MG63 (cell line): ENCODE results near the gene RAB39A. TPM values are rescaled to one million over a fixed set of nuclear protein-coding genes. Genes with fewer than 3 reads are reported as not detected.

ENCODE experiments used
- DNase-seq: peaks from one replicate; pipeline ENCODE4 v3.0.0-alpha.2; 2020
- H3K27me3 ChIP-seq: fragments of 250-450 bp; sonication (Bioruptor Pico); 2 replicates; pipeline ENCODE4 v1.5.1; 2020; ENCODE audit warnings: mild to moderate bottlenecking, moderate library complexity
- H3K36me3 ChIP-seq: fragments of 250-450 bp; sonication (Bioruptor Pico); 2 replicates; pipeline ENCODE4 v1.5.1; 2020; ENCODE audit warnings: mild to moderate bottlenecking, moderate library complexity
- H3K4me3 ChIP-seq: fragments of 250-450 bp; sonication (Bioruptor Pico); 2 replicates; pipeline ENCODE4 v1.5.1; 2020; ENCODE audit warnings: mild to moderate bottlenecking, moderate library complexity
- H3K9me3 ChIP-seq: fragments of 250-450 bp; sonication (Bioruptor Pico); 2 replicates; pipeline ENCODE4 v1.5.1; 2020; ENCODE audit warnings: mild to moderate bottlenecking, moderate library complexity
- total RNA-seq: library from RNA; depleted of rRNA; stranded (reverse); fragments of >200 nt; shearing (Covaris generic); gene quantifications from 2 replicates; pipeline ENCODE4 v1.2.3, GENCODE V29; 2014; ENCODE audit warnings: low replicate concordance; rRNA removed

The RAB39A gene
- total RNA-seq, 1 experiment from 2014 or later: 0.13 TPM

- Histone ChIP-seq H3K4me3 (no peak overlapping the region), H3K27me3 (no peaks in the 10 kb centered on the region), H3K36me3 (no peaks in the 10 kb centered on the region), H3K9me3 (no peaks in the 10 kb centered on the region)
- no peak for DNase-seq
Measured at GRCh38 chr11:108003623-108004022, 75.4 kb downstream of the RAB39A start.

- DNase-seq: no peak
- peaks cover 16% of the 10 kb centered on the region for H3K36me3 ChIP-seq
- no peak overlapping the region for H3K4me3 ChIP-seq
- H3K9me3 ChIP-seq: no peaks in the 10 kb centered on the region
- no peaks in the 10 kb centered on the region for H3K27me3 ChIP-seq
Measured at GRCh38 chr11:108007819-108008218, 79.6 kb downstream of the RAB39A start.

GRCh38 chr11:108008656-108009496, 80.6 kb downstream of the RAB39A start, which contains the start of gene CUL5:
Gene CUL5, plus strand, starts transcription at chr11:108008898. Its CDS starts 451 bp downstream, at chr11:108009349.
- H3K27me3 ChIP-seq: no peaks in the 10 kb centered on the region
- peaks cover 17% of the 10 kb centered on the region for H3K36me3 ChIP-seq
- peak; percentile 91 for DNase-seq
- H3K4me3 ChIP-seq: peak within 1 kb of the TSS; percentile 86
- no peaks in the 10 kb centered on the region for H3K9me3 ChIP-seq

GRCh38 chr11:108009497-108010370, 81.5 kb downstream of the RAB39A start:
- peak; percentile 3 for DNase-seq
- peak overlapping the region; percentile 86 for H3K4me3 ChIP-seq
- no peaks in the 10 kb centered on the region for H3K27me3 ChIP-seq
- peaks cover 21% of the 10 kb centered on the region for H3K36me3 ChIP-seq
- H3K9me3 ChIP-seq: no peaks in the 10 kb centered on the region

- Histone ChIP-seq H3K4me3 (no peak overlapping the region), H3K36me3 (peaks cover 23% of the 10 kb centered on the region), H3K9me3 (no peaks in the 10 kb centered on the region), H3K27me3 (no peaks in the 10 kb centered on the region)
- DNase-seq: no peak
Measured at GRCh38 chr11:108012139-108012725, 84.0 kb downstream of the RAB39A start.

Other genes starting within 250 kb of the RAB39A start
- not detected in 2 replicates for gene SLN, start 216.4 kb upstream of the RAB39A start, total RNA-seq
- 38.4 and 42.9 TPM in 2 replicates for gene SLC35F2, start 69.7 kb upstream of the RAB39A start, total RNA-seq
- gene CUL5, start 80.5 kb downstream of the RAB39A start, total RNA-seq: 21.7 and 28.9 TPM in 2 replicates
- 201 and 249 TPM in 2 replicates for gene ACAT1, start 193.1 kb downstream of the RAB39A start, total RNA-seq